SK-N-SH (cell line): ENCODE measurements around the gene CCDC185.

Experiments used
- CTCF ChIP-seq: fragments of 200-600 bp; sonication (generic); IDR thresholded peaks from 2 replicates; pipeline ENCODE4 v1.6.1; 2017; ENCODE audit warnings: antibody characterized with exemption, mild to moderate bottlenecking, moderate library complexity
- EP300 ChIP-seq, 2 experiments: IDR thresholded peaks; 2 replicates each; pipeline versions ENCODE4 v1.4.0 to v1.6.1; 2012; ENCODE audit warnings: borderline replicate concordance in 1 of 2, low read depth in 1 of 2, low read length in 1 of 2
- FOSL2 ChIP-seq: IDR thresholded peaks from 2 replicates; pipeline ENCODE4 v1.4.0; 2012; ENCODE audit warnings: low read depth, mild to moderate bottlenecking, moderate library complexity, borderline replicate concordance
- GATA2 ChIP-seq: sonication (generic); formaldehyde crosslinking; IDR thresholded peaks from 2 replicates; pipeline ENCODE4 v1.5.0; 2020; ENCODE audit warnings: mild to moderate bottlenecking, missing genetic modification reagents
- JUND ChIP-seq: IDR thresholded peaks from 2 replicates; pipeline ENCODE4 v1.4.0; 2012
- MEF2A ChIP-seq: IDR thresholded peaks from 2 replicates; pipeline ENCODE4 v1.4.0; 2012; ENCODE audit warnings: low read depth, borderline replicate concordance
- NFIC ChIP-seq: IDR thresholded peaks from 2 replicates; pipeline ENCODE4 v1.4.0; 2012; ENCODE audit warnings: borderline replicate concordance
- POLR2AphosphoS5 ChIP-seq: IDR thresholded peaks from 2 replicates; pipeline ENCODE4 v1.6.1; 2012; ENCODE audit warnings: low read depth, low read length
- RAD21 ChIP-seq: IDR thresholded peaks from 2 replicates; pipeline ENCODE4 v1.6.1; 2012; ENCODE audit warnings: mild to moderate bottlenecking, low read length
- TCF12 ChIP-seq: IDR thresholded peaks from 2 replicates; pipeline ENCODE4 v1.4.0; 2012
- TF ChIP-seq, protein P1 (sequence below): IDR thresholded peaks from 2 replicates; pipeline ENCODE4 v1.6.1; 2012; ENCODE audit warnings: mild to moderate bottlenecking, low read depth, low read length, moderate library complexity
- TF ChIP-seq, protein P2 (sequence below): IDR thresholded peaks from 2 replicates; pipeline ENCODE4 v1.4.0; 2012; ENCODE audit warnings: low read depth

DNA sequence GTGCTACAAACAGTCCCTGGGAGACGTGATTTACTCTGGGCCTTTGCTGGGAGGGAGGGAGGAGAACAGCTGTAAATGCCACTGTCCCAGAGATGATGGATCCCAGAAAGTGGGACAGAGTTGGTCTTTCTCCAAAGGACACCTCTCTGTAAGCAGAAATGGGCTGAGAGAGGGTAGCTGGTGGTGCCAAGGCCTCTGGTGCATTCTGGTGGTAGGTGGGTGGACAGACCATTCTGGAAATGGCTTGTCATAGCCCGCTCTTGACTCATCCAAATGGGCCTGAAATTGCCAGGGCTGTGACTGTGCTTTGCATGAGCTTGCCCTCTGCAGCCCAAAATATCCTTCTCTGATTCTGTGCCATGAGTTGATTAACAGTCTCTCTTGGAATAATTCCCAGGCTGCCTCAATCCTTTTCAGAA is 36.1 kb downstream of the CCDC185 start:
- TF ChIP-seq NFIC = no peak
- no peak for TF ChIP-seq GATA2 (CRISPR knock-in tag)
- no peak for TF ChIP-seq CTCF
- TF ChIP-seq, protein P1, sequence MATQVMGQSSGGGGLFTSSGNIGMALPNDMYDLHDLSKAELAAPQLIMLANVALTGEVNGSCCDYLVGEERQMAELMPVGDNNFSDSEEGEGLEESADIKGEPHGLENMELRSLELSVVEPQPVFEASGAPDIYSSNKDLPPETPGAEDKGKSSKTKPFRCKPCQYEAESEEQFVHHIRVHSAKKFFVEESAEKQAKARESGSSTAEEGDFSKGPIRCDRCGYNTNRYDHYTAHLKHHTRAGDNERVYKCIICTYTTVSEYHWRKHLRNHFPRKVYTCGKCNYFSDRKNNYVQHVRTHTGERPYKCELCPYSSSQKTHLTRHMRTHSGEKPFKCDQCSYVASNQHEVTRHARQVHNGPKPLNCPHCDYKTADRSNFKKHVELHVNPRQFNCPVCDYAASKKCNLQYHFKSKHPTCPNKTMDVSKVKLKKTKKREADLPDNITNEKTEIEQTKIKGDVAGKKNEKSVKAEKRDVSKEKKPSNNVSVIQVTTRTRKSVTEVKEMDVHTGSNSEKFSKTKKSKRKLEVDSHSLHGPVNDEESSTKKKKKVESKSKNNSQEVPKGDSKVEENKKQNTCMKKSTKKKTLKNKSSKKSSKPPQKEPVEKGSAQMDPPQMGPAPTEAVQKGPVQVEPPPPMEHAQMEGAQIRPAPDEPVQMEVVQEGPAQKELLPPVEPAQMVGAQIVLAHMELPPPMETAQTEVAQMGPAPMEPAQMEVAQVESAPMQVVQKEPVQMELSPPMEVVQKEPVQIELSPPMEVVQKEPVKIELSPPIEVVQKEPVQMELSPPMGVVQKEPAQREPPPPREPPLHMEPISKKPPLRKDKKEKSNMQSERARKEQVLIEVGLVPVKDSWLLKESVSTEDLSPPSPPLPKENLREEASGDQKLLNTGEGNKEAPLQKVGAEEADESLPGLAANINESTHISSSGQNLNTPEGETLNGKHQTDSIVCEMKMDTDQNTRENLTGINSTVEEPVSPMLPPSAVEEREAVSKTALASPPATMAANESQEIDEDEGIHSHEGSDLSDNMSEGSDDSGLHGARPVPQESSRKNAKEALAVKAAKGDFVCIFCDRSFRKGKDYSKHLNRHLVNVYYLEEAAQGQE = no peak
- no peak for TF ChIP-seq JUND
- no peak for TF ChIP-seq TCF12
- TF ChIP-seq MEF2A = no peak
- TF ChIP-seq RAD21 = no peak
- TF ChIP-seq EP300 (IDR thresholded peaks at IDR 0.05; ENCODE audit: borderline replicate concordance in 1 of 2, low read depth in 1 of 2, low read length in 1 of 2) = no peak
- TF ChIP-seq, protein P2, sequence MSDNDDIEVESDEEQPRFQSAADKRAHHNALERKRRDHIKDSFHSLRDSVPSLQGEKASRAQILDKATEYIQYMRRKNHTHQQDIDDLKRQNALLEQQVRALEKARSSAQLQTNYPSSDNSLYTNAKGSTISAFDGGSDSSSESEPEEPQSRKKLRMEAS = no peak
- no peak for TF ChIP-seq FOSL2
- no peak for TF ChIP-seq POLR2AphosphoS5
